IMR-90 (cell line): ENCODE results near the gene ACVR1. TPM values are rescaled to one million over a fixed set of nuclear protein-coding genes. Genes with fewer than 3 reads are reported as not detected.

Experiments used
- ATAC-seq: fragments of 200-7000 bp; cut with Tn5 transposase; 2 replicates; pipeline ENCODE4 v1.9.1; 2020; ENCODE audit warnings: low read depth, mild to moderate bottlenecking, moderate library complexity
- Bru-seq: library from RNA; stranded (reverse); fragments of 400-500 nt; gene quantifications from one replicate; lab custom pipeline; 2021; lab: Mats Ljungman, UMichigan
- BruChase-seq, 2 experiments: library from RNA; stranded (reverse); fragments of 400-500 nt; gene quantifications; one replicate each; lab custom pipeline; 2021; lab: Mats Ljungman, UMichigan
- BruUV-seq: library from RNA; stranded (reverse); fragments of 400-500 nt; replicated peaks from 2 replicates; lab custom pipeline; 2021; lab: Mats Ljungman, UMichigan
- CTCF ChIA-PET: fragments of 300-600 bp; formaldehyde crosslinking; extraction: SDS; loops from one replicate; lab custom pipeline; 2021; ENCODE audit warnings: antibody characterized with exemption; lab: Yijun Ruan, JAX
- POLR2A ChIA-PET: fragments of 300-600 bp; sonication (Branson Sonifier 250); formaldehyde crosslinking; loops from one replicate; lab custom pipeline; 2022; ENCODE audit warnings: antibody characterized with exemption; ENCODE audit not compliant: unreplicated experiment; lab: Charles Lee
- DNase-seq: peaks from one replicate; pipeline ENCODE4 v3.0.0; 2013
- H2AFZ ChIP-seq: replicated peaks from 2 replicates; pipeline ENCODE3; 2013; ENCODE audit warnings: low read length, mild to moderate bottlenecking; ENCODE audit not compliant: poor library complexity
- H2AK5ac ChIP-seq: 2 replicates; pipeline ENCODE4 v1.6.1; 2013; ENCODE audit warnings: low read depth, low read length, inconsistent platforms
- H2AK9ac ChIP-seq: replicated peaks from 2 replicates; pipeline ENCODE3; 2013; ENCODE audit warnings: mild to moderate bottlenecking, low read depth, low read length, moderate library complexity; ENCODE audit not compliant: poor library complexity
- H2BK120ac ChIP-seq: 2 replicates; pipeline ENCODE4 v1.6.1; 2013; ENCODE audit warnings: low read depth, low read length, inconsistent platforms
- H2BK15ac ChIP-seq: 3 replicates; pipeline ENCODE4 v1.6.1; 2013; ENCODE audit warnings: low read depth, low read length, inconsistent platforms
- H2BK20ac ChIP-seq: 2 replicates; pipeline ENCODE4 v1.6.1; 2013; ENCODE audit warnings: low read depth, mild to moderate bottlenecking, inconsistent platforms, low read length, moderate library complexity
- H2BK5ac ChIP-seq: 2 replicates; pipeline ENCODE4 v1.6.1; 2013; ENCODE audit warnings: mild to moderate bottlenecking, low read depth, low read length, inconsistent platforms; ENCODE audit not compliant: poor library complexity, severe bottlenecking
- H3K14ac ChIP-seq: replicated peaks from 2 replicates; pipeline ENCODE4 v1.6.1; 2013; ENCODE audit warnings: low read depth, low read length, inconsistent platforms
- H3K18ac ChIP-seq: 2 replicates; pipeline ENCODE4 v1.6.1; 2013; ENCODE audit warnings: low read depth, low read length, control low read depth
- H3K23ac ChIP-seq: 2 replicates; pipeline ENCODE4 v1.6.1; 2013; ENCODE audit warnings: low read depth, low read length, inconsistent platforms
- H3K27ac ChIP-seq: 2 replicates; pipeline ENCODE4 v1.5.1; 2013; ENCODE audit warnings: mild to moderate bottlenecking, control low read depth, low read length; ENCODE audit not compliant: insufficient read depth
- H3K27me3 ChIP-seq: 2 replicates; pipeline ENCODE4 v1.6.1; 2013; ENCODE audit warnings: low read length; ENCODE audit not compliant: control insufficient read depth, insufficient read depth
- H3K36me3 ChIP-seq: 2 replicates; pipeline ENCODE4 v1.6.1; 2013; ENCODE audit warnings: low read length, mixed read lengths; ENCODE audit not compliant: control insufficient read depth, insufficient read depth
- H3K4ac ChIP-seq: 2 replicates; pipeline ENCODE4 v1.6.1; 2013; ENCODE audit warnings: low read depth, low read length, inconsistent platforms
- H3K4me1 ChIP-seq: 2 replicates; pipeline ENCODE4 v1.6.1; 2013; ENCODE audit warnings: low read length, mixed read lengths; ENCODE audit not compliant: control insufficient read depth, insufficient read depth
- H3K4me2 ChIP-seq: 2 replicates; pipeline ENCODE4 v1.6.1; 2013; ENCODE audit warnings: low read depth, mild to moderate bottlenecking, control low read depth, low read length, moderate library complexity
- H3K4me3 ChIP-seq: 2 replicates; pipeline ENCODE4 v1.5.1; 2013; ENCODE audit warnings: low read depth, mild to moderate bottlenecking, control low read depth, low read length, moderate library complexity; ENCODE audit not compliant: insufficient read depth
- H3K56ac ChIP-seq: 2 replicates; pipeline ENCODE4 v1.6.1; 2013; ENCODE audit warnings: low read length, inconsistent platforms; ENCODE audit not compliant: insufficient read depth; ENCODE audit errors: extremely low read depth
- H3K79me1 ChIP-seq, 2 experiments: 2 replicates each; pipeline ENCODE4 v1.6.1; 2013; ENCODE audit warnings: low read length in 2 of 2, inconsistent platforms in 1 of 2, low read depth in 1 of 2
- H3K9ac ChIP-seq: 2 replicates; pipeline ENCODE4 v1.6.1; 2013; ENCODE audit warnings: low read depth, low read length, control low read depth
- H3K9me1 ChIP-seq: 2 replicates; pipeline ENCODE4 v1.6.1; 2013; ENCODE audit warnings: low read length, inconsistent platforms; ENCODE audit not compliant: insufficient read depth
- H3K9me3 ChIP-seq: 2 replicates; pipeline ENCODE4 v1.6.1; 2013; ENCODE audit warnings: low read length; ENCODE audit not compliant: control insufficient read depth, insufficient read depth
- H4K20me1 ChIP-seq: 2 replicates; pipeline ENCODE4 v1.6.1; 2013; ENCODE audit warnings: low read length, inconsistent platforms; ENCODE audit not compliant: insufficient read depth
- H4K5ac ChIP-seq: 2 replicates; pipeline ENCODE4 v1.6.1; 2013; ENCODE audit warnings: mild to moderate bottlenecking, low read depth, low read length, control low read depth
- H4K8ac ChIP-seq, 2 experiments: 2 replicates each; pipeline ENCODE4 v1.6.1; 2013; ENCODE audit warnings: low read depth in 2 of 2, low read length in 2 of 2, control low read depth in 1 of 2, inconsistent platforms in 1 of 2
- H4K91ac ChIP-seq: 2 replicates; pipeline ENCODE4 v1.6.1; 2013; ENCODE audit warnings: low read depth, low read length, inconsistent platforms; ENCODE audit not compliant: insufficient read depth
- BHLHE40 ChIP-seq: fragments of 150-350 bp; IDR thresholded peaks from 2 replicates; pipeline ENCODE4 v1.6.1; 2016; ENCODE audit warnings: mild to moderate bottlenecking, low read depth, low read length
- CEBPB ChIP-seq: IDR thresholded peaks from 2 replicates; pipeline ENCODE4 v1.6.1; 2012; ENCODE audit warnings: low read depth, low read length, improper control_type of control experiment
- CHD1 ChIP-seq: IDR thresholded peaks from 2 replicates; pipeline ENCODE4 v1.6.1; 2012; ENCODE audit warnings: low read depth, low read length, improper control_type of control experiment
- CTCF ChIP-seq: conservative IDR thresholded peaks from 2 replicates; pipeline ENCODE4 v1.5.1; 2012; ENCODE audit warnings: mild to moderate bottlenecking, low read depth, low read length, improper control_type of control experiment
- MAZ ChIP-seq: IDR thresholded peaks from 2 replicates; pipeline ENCODE4 v1.6.1; 2012; ENCODE audit warnings: low read depth, mild to moderate bottlenecking, low read length, improper control_type of control experiment, moderate library complexity, borderline replicate concordance
- MXI1 ChIP-seq: IDR thresholded peaks from 2 replicates; pipeline ENCODE4 v1.6.1; 2012; ENCODE audit warnings: low read depth, mild to moderate bottlenecking, low read length, moderate library complexity, borderline replicate concordance
- NFE2L2 ChIP-seq: fragments of 150-350 bp; IDR thresholded peaks from 2 replicates; pipeline ENCODE4 v1.6.1; 2016; ENCODE audit warnings: low read depth, mild to moderate bottlenecking, low read length
- POLR2A ChIP-seq: IDR thresholded peaks from 2 replicates; pipeline ENCODE4 v1.6.1; 2012; ENCODE audit warnings: mild to moderate bottlenecking, low read depth, low read length
- RCOR1 ChIP-seq: IDR thresholded peaks from 2 replicates; pipeline ENCODE4 v1.6.1; 2012; ENCODE audit warnings: mild to moderate bottlenecking, low read length, improper control_type of control experiment; ENCODE audit not compliant: insufficient replicate concordance
- RFX5 ChIP-seq: IDR thresholded peaks from 2 replicates; pipeline ENCODE4 v1.8.0; 2012; ENCODE audit warnings: low read depth, mild to moderate bottlenecking, low read length, moderate library complexity
- SMC3 ChIP-seq: fragments of 150-350 bp; IDR thresholded peaks from 2 replicates; pipeline ENCODE4 v1.6.1; 2016; ENCODE audit warnings: low read depth, mild to moderate bottlenecking, antibody characterized with exemption, low read length, moderate library complexity
- WGBS, 2 experiments: methylation state at CpG; one replicate each; pipeline versions ENCODE4 v1.1.5 to v1.1.7; 2013; ENCODE audit warnings: missing lambda C conversion rate in 2 of 2; ENCODE audit not compliant: insufficient read length in 1 of 2; ENCODE audit errors: extremely low coverage in 2 of 2; 5-methylcytosine and 5-hydroxymethylcytosine counted together
- dilution Hi-C: fragments of 300-500 bp; cut with HindIII; formaldehyde crosslinking; loops from one replicate; pipeline ENCODE4 v1.14.3; 2018; ENCODE audit warnings: low sequenced_read_pairs; ENCODE audit not compliant: unreplicated experiment
- in situ Hi-C: fragments of 300-500 bp; cut with MboI; formaldehyde crosslinking; loops from 3 replicates; pipeline ENCODE4 v1.14.3; 2019; ENCODE audit warnings: low sequenced_read_pairs, inconsistent platforms, mixed read lengths
- intact Hi-C: fragments of 100-400 bp; cut with micrococcal nuclease; formaldehyde crosslinking; loops from 2 replicates; pipeline ENCODE4 v1.10.0; 2022
- long read RNA-seq: library from polyadenylated mRNA; unstranded; transcript quantifications from one replicate; pipeline ENCODE4 v2.0.0, GENCODE V29; 2021; ENCODE audit not compliant: unreplicated experiment
- polyA plus RNA-seq, 3 experiments: library from polyadenylated mRNA; depleted of rRNA; stranded (reverse); fragments of >200 nt; gene quantifications; 2 replicates each; pipeline ENCODE4 v1.2.3, GENCODE V29; 2012; ENCODE audit warnings: low replicate concordance in 1 of 3
- total RNA-seq: library from RNA; depleted of rRNA; stranded (reverse); fragments of >200 nt; gene quantifications from 2 replicates; pipeline ENCODE4 v1.2.3, GENCODE V29; 2012; rRNA removed
- TF ChIP-seq, protein P1 (sequence below): fragments of 150-350 bp; IDR thresholded peaks from 2 replicates; pipeline ENCODE4 v1.6.1; 2017; ENCODE audit warnings: mild to moderate bottlenecking, antibody characterized with exemption, low read length, low read depth

The ACVR1 gene
- total RNA-seq = 21.1 and 24.2 TPM in 2 replicates
- polyA plus RNA-seq (2012; rRNA removed) = 32.0 and 40.8 TPM in 2 replicates
- 24.3 and 50.9 TPM in 2 replicates for polyA plus RNA-seq (2012; cell fraction: cytosol; rRNA removed)
- polyA plus RNA-seq (2012; cell fraction: nucleus; rRNA removed; ENCODE audit: low replicate concordance) = 13.1 and 33.6 TPM in 2 replicates
- percentile 88 among the genes with signal in this experiment for Bru-seq, nascent RNA
- BruChase-seq, experiment 1, labeled RNA remaining after a 6-hour chase = percentile 76 among the genes with signal in this experiment
- percentile 79 among the genes with signal in this experiment for BruChase-seq, experiment 2, labeled RNA remaining after a 2-hour chase
- long read RNA-seq, transcript ACVR1-207 (11 exons, 2,861 nt) = major isoform, 58 of 114 reads
- long read RNA-seq, partial matches to known transcripts = 21 of 114 reads
- long read RNA-seq, other reads (novel, unspliced or antisense) = 35 of 114 reads

- 0 out of 3 replicates have a peak within 1 kb of the TSS, but pooled peaks have one; percentile 31 for H2BK15ac ChIP-seq
- no TSS peak for BruUV-seq
- H3K4me3 ChIP-seq = peak within 1 kb of the TSS; percentile 98
- H3K9me1 ChIP-seq = peaks cover 10% of the 10 kb centered on the region
- H2AFZ ChIP-seq = peak within 1 kb of the TSS; percentile 92
- ChIA-PET CTCF (interaction anchor here (0.6 to 1.7 kb wide), 6 partner anchors 16 to 95 kb away, joined by 3 to 6 read pairs (median 4); no protein-coding TSS in a partner anchor), POLR2A (interaction anchor here (0.5 to 0.6 kb wide), 3 partner anchors 201 to 1058 kb away, joined by 3 read pairs; no protein-coding TSS in a partner anchor)
- H2BK5ac ChIP-seq = peak within 1 kb of the TSS; percentile 93
- H3K79me1 ChIP-seq = peaks cover 21 to 44% of the 10 kb centered on the region in 2 experiments; a peak in 3 of 4 replicates
- peak within 1 kb of the TSS; percentile 84 for H2AK5ac ChIP-seq
- H3K18ac ChIP-seq = peak within 1 kb of the TSS; percentile 66; the same call in 1 of the 2 replicates
- no peaks in the 10 kb centered on the region for H3K36me3 ChIP-seq
- H3K23ac ChIP-seq = peak within 1 kb of the TSS; percentile 70
- 0% methylated on average over 14 of the region's 85 CpGs; no CpG with 5 or more reads in 1 of the 2 experiments for WGBS, 2 experiments
- H3K4ac ChIP-seq = peak within 1 kb of the TSS; percentile 81
- H4K8ac ChIP-seq = peak within 1 kb of the TSS; percentile 55 to 59; a peak in 3 of 4 replicates
- H3K4me1 ChIP-seq = peaks cover 8% of the 10 kb centered on the region
- H4K20me1 ChIP-seq = peaks cover 32% of the 10 kb centered on the region; the same call in 1 of the 2 replicates
- peak within 1 kb of the TSS; percentile 40; the same call in 1 of the 2 replicates for H4K5ac ChIP-seq
- H3K9me3 ChIP-seq = no peaks in the 10 kb centered on the region
- in situ Hi-C loops (loop anchor here (5.0 kb wide), 1 partner anchor 89 kb away; no protein-coding TSS in a partner anchor), dilution Hi-C loops (no loop called here), intact Hi-C loops (loop anchor here (1.0 to 10.0 kb wide), 5 partner anchors 45 to 247 kb away; partner anchors contain the start of gene ACVR1C)
- ATAC-seq (peak; percentile 86), DNase-seq (peak; percentile 98)
- no peaks in the 10 kb centered on the region for H3K27me3 ChIP-seq
- peak within 1 kb of the TSS; percentile 66 for H4K91ac ChIP-seq
- H3K27ac ChIP-seq = peak within 1 kb of the TSS; percentile 98
- H3K56ac ChIP-seq = peak within 1 kb of the TSS; percentile 74
- H3K9ac ChIP-seq = peak within 1 kb of the TSS; percentile 97
- H2BK20ac ChIP-seq = 0 out of 2 replicates have a peak within 1 kb of the TSS, but pooled peaks have one; percentile 5
- peak within 1 kb of the TSS; percentile 57 for H3K14ac ChIP-seq
- H2BK120ac ChIP-seq = peak within 1 kb of the TSS; percentile 44
- H2AK9ac ChIP-seq = peak within 1 kb of the TSS; percentile 94
- peak within 1 kb of the TSS; percentile 82 for H3K4me2 ChIP-seq
- TF ChIP-seq CEBPB = no peak
- TF ChIP-seq CTCF = peak; percentile 52
- TF ChIP-seq, protein P1, sequence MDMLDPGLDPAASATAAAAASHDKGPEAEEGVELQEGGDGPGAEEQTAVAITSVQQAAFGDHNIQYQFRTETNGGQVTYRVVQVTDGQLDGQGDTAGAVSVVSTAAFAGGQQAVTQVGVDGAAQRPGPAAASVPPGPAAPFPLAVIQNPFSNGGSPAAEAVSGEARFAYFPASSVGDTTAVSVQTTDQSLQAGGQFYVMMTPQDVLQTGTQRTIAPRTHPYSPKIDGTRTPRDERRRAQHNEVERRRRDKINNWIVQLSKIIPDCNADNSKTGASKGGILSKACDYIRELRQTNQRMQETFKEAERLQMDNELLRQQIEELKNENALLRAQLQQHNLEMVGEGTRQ = no peak
- TF ChIP-seq BHLHE40 = no peak
- no peak; the same call in 1 of the 2 replicates for TF ChIP-seq SMC3
- TF ChIP-seq MXI1 = no peak
- TF ChIP-seq NFE2L2 = no peak
- no peak for TF ChIP-seq CHD1
- no peak for TF ChIP-seq RCOR1
- TF ChIP-seq MAZ = peak; percentile 94
- TF ChIP-seq RFX5 = no peak
- TF ChIP-seq POLR2A = 0 out of 2 replicates have a peak, but pooled peaks have one; percentile 40
Observed at GRCh38 chr2:157876066-157876785, at the start of gene ACVR1. ACVR1 (minus strand) TSS chr2:157876330; CDS start chr2:157799493, 76,837 bp downstream.
